Stimulated activated CD4-positive, alpha-beta T cell treated with anti-CD3 and anti-CD28 coated beads, TNF-alpha, amount 100 ng/mL, for 4 hours (primary cell): Measurements from ENCODE around the gene NAT8L.

Source experiments
- DNase-seq, 3 experiments: peaks; one replicate each; pipeline ENCODE4 v3.0.0-alpha.2; 2020; ENCODE audit warnings: low read depth in 3 of 3

The NAT8L gene

DNA sequence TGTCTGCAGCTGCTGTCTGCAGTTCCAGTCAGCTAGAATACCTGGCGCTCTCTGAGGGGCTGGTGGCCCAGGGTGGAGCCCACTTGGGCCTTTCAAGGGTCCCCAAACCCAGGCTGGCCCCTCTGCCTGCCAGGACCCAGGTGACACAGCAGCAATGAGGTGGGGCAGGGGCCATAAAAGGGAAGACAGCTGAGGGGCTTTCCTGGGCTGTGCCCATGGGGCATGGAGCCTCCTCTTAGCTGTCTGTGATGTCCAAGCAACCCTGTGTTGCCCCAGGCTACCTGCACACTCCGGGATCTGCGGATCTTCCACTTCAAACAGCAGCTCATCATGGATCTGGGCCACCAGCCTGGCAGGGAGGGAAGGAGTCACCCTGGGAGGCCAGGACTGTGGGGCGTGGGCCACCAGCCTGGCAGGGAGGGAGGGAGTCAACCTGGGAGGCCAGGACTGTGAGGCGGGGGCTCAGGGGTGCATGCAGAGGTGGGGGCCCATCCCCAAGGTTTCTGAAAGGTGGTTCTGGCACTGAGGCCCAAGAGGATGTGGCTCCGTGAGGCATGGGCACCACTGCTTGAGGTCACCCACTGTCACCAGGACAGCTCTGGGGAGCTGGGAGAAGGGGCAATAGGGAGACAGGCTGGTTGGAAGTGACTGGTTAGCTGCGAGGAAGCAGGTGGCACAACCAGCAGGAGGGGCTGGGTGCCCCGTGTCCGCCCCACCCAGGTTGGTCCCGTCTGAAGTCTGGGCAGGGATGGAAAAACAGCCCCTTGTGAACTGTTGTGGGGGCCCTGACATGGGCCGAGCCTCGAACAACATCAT is 16.3 kb downstream of the NAT8L start:
- DNase-seq, result no peak

DNA sequence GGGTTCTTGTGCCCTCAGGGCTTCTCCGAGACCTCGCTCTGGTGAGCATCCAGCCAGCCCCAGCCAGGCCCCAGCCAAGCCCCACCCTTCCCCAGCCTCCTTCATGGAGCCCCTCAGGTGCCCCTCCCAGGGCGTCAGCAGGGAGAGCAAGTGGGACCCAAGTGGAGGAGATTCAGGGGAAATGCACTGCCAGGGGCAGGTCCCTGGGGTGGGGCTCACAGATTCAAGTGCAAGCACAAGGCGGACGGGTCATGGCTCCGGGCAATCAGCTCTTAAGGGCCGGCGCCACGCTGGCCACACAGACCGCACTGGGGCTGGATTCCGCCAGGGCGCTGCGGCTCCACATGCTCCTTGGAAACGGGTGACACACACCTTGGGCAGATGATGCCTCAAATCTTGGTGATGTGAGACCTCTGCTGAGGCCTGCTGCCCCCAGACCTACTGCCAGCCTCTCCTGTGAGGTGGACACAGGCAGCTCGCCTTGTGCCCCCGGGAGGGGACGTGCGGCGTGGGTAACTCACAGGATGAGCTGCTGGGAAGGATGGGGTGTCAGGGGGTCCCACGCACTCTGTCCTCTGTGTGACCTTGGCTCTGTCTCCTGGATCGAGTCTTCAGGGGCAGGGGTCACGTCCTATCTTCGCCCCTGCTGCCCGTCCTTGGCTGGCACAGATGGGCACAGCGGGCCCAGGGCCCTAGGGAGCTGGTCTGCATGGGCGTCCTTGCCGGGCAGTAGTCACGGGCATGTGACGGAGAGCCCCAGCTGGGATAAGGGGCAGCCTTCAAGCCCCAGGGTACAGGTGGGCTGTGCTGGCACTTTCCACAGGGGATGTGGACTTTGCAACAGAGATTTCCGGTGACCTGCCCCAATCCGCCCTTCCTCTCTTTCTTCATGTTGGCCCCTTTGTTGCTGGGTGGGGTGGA is 17.1 kb downstream of the NAT8L start:
- no peak for DNase-seq

DNA sequence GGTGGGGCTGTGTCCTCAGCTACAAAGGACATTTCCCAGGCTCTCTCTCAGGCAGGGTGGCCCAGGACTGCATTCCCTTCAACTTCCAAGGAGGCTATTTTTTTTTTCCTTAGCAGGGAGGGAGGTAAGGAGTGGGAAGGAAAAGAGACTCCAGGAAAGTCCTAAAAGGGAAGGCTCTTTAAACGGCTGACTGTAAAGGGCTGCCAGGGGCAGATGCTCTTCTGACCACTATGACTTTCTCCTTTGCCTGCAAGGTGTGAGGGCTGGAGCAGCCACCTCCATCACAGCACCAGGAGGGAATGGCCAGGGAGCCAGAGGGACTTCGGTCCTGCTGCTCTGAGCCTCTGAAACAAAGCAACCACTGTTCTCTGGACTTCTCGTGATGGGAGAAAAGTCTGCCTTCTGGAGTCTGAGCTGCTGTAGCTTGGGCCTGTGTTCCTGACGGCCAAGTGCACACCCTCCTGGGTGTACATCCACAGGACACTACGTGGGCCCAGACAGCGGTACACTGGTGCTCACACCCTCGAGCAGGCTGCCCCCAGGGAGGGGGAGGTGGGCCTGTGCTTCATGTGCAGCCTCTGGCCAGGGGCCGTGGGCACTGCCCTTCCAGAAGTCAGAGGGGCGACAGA is 17.9 kb downstream of the NAT8L start:
- no peak for DNase-seq

DNA sequence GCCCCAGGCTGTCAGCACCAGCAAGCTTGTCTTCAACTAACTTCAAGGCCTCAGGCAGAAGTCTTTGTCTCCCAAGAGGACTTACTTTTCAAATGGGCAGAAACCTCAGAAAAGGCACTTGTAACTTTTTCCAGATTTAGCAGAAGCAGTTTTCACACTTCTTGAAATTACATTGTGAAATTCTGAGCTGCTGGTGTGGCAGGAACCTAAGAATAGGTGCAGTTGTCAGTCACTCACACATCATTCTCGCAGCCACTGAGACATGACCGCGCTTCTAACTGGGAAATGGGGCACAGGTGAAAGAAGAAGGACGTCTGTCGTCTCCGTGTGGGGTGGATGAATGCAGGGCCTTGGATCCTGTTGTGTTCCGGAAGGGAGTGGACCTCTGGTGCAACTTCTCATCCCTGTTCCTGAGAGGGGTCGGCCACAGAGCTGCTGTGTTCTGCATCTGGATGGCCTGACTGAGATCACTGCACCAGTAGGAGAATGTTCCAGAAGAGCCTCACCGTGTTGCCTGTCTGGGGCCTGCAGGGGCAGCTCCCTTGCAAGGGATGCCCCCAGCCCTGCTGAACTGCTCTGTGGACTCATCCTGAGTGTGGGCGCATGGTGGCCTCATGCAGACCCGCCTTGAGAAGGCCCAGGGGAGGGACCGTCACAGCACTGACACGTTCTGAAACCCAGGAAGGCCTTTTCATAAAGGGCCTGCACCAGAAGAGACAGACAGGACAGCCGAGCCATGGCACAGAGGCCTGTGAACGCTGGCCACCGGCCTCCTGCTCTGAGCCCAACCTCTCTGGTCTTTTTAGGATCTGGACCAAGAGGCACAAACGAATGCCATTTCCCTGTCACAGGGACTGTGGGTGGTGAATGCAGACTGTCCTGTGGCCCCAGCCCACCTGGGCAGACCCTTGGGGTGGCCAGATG is 18.7 kb downstream of the NAT8L start:
- no peak for DNase-seq

DNA sequence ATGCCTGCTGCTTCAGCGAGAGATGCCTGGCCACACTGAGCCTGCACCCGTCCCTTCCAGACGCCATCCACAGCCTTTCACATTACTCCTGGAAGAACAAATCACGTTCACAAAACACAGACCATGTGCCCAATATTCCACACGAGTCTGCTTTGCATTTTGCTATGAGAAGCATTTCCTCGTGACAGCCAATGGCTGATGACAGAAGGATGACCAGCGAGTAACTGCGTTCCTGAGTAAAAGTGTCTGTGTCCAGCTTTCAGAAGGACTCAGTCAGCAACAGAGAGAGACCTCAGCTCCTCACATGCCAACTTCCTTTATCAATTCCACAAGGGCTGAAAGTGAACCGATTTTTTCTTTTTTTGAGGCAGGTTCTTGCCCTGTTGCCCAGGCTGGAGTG is 19.5 kb downstream of the NAT8L start:
- no peak for DNase-seq

DNA sequence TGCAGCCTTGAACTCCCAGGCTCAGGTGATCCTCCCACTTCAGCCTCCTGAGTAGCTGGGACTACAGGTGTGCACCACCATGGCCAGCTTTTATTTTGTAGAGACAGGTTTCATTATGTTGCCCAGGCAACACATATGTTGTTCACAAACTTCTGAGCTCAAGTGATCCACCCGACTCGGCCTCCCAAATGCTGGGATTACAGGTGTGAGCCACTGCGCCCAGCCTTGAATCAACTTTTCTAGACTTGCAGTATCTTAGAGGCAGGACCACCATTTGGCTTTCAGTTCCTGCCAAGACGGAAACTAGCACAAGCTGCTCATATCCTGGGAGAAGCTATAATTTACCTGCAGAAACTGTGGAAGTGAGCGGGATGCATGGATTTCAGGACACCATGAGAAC is 19.9 kb downstream of the NAT8L start:
- DNase-seq, result no peak

DNA sequence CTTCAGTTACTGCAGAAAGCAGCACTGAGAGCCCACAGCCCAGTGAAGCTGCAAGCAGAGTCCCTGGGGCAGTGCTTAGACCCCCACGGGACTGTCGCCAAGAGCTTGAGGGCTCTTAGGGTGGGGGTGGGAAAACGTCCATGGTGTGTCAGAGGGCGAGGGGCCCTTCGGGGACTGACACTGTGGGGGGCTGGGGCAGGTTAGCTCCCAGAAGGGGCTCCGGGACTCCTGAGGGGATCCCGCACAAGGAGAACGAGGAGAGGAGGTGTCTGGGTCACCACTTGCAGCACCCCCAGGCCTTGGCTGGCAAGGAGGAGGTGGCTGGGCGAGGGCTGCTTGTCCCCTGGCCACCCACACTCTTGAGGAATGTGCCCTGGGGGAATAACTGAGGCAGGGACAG is 20.8 kb downstream of the NAT8L start:
- no peak for DNase-seq

DNA sequence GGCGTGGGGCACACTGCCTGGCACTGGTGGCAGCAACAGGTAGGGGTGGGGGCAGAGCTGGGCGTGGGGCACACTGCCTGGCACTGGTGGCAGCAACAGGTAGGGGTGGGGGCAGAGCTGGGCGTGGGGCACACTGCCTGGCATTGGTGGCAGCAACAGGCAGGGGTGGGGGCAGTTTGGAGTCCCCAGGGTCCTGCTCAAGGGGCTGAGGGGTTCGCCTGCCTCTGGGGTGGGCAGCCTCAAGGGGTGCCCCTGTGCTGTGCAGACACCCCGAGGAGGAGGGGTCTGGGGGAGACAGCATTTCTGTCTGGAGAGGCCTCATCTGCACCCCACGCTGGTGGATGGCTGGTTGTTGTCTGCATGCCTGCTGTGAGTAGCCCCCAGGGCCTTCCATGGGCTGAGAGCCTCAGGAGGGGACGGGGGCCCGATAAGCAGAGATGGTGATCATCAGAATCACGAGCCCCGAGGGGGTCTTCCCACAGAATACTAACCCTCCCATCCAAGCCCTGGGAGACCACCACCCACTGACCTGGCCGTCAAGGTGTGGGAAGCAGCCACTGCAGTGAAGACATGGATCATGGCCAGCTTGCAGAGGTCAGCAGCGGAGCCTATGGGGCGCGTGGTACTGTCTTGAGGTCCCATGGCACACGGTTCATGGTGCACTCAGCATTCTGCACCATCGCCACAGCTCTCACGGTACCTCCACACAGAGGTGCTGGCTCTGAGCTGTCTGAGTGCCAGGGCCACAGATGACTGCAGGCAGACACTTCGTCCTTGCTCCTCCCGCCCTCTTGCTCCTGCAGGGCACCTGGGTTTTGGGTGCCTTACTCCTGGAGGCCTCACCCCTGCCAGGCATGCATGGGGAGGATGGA is 21.5 kb downstream of the NAT8L start:
- no peak for DNase-seq

DNA sequence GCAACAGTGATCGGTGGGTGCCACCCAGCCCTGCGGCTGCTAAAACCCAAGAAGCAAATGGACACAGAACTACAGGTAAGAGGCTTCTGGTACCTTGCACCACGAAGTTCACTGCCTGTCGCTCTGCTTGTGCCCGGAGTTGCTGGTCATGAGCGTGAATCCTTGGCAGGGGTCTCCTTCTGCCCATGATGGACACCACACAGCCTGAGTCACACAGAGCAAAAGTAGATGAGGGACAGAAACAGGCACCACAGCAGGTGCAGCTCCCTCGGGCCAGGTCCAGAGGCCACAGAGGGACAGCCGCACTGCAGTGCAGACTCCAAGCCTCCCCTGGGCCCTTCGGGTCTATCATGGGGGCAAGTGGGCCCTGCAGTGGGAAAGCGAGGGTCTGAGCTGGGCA is 22.4 kb downstream of the NAT8L start:
- DNase-seq, result no peak

DNA sequence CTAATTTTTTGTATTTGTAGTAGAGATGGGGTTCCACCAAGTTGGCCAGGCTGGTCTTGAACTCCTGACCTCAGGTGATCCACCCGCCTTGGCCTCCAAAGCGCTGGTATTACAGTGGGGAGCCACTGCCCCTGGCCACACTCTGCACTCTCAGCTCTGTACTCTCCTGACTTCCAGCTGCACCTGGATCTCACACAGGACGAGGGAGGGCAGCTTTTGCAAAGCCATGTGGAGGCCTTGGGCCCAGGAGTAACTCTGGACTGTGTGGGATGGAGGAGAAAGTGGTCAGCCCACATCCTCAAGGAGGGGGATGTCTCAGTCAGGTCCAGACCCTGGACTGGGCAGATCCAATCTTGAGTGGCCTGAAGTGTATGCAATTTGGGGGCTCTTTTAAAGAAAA is 23.0 kb downstream of the NAT8L start:
- no peak for DNase-seq

DNA sequence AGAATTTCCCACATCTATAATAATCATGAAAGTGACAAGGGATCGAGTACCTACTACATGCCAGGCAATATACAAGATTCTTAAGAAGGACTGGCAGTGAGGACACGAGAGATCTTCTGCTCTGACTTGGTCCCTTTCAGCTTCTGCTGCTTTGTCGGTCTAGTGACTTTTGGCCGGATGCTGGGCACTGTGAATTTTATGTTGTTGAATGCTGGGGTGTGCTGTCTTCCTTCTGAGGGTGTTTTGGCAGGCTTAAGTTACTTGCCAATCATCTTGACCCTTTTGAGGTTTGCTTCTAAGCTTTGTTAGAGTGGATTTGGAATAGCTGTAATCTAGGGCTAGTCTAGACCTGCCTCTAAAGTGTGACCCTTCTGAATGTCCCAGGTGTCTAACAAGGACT is 23.5 kb downstream of the NAT8L start:
- DNase-seq, result no peak

DNA sequence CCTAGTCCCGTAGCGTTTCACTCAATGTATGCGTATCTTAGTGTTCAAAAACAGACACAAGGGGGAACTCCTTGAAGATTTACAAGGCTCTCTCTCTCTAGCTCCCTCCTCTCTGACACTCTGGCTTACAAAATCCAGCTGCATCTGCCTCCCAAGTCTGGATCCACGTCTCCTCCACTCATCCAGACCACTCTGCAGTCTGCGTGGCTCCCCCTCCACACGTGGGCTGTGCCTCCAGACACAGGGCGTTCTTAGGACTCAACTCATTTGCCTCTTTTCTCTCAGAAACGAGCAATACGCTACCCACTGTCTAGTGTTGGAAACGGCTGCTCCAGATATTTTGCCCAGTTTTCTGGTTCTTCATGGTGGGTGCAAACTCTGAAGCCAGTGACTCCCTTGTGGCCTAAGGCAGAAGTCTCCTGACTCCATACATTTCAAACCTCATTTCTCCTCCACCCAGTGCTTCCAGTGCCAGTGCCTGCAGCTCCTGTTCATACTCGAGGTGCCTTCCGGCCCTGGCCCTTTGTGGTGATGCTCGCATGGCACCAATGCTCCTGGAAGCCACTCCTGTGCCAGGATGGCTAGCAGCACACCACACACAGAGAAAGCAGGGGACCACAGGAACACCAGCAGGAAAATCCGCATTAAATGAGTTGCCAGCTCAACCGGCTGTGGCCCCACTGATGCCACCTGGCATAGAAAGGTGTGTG is 24.1 kb downstream of the NAT8L start:
- no peak for DNase-seq

DNA sequence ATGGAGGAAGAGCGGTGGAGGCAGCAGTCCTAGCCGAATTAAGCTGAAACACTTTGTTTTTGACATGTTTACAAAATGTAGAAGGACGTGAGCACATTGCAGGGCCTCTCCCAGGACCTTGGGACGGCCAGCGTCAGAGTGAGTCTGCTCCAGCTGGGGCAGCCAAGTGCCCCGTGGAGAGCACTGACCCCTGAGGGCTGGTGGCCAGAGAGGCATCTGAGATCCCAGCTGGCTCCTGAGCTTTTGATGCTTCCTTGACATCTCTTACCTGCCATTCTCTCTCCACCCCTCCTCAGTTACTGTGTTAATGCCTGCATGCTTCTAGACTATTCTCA is 24.7 kb downstream of the NAT8L start:
- no peak for DNase-seq

DNA sequence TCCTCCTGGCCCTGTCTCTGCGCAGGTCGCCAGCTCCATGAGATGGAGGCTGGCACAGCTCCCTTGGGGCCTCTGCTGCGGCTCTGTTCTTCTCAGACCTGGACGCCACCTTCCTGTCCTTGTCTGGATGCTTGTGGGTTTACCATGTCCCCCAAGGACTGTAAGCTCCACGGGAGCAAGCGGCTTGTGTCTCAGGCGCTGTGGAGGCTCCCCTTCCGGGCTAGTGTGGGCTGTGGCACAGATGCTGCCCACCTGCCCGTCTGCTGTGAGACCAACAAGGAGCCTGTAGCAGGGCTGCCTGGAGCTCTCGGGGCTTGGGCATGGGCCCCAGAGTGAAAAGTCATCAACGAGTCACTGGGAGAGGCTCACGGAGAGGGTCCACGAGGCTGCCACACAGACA is 25.2 kb downstream of the NAT8L start:
- no peak for DNase-seq

DNA sequence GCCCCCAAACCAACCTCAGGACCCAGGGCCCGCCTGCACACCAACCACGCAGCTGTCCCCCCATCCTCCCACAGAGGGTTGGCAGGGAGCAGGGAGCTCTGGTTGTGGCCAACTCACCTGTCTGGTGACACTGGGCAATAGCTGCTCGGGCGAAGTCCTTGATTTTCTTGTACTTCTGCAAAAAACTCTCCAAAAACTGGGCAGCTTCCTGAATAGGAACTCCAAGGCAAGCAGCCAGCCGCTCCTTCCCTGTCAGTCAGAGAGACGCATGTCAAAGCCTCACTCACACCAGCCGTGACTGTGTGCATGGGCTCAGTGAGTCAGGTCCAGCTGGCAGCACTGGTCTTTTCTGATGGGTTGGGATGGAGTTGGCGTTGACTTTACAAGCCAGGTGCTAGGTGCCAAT is 26.4 kb downstream of the NAT8L start:
- DNase-seq, result no peak

DNA sequence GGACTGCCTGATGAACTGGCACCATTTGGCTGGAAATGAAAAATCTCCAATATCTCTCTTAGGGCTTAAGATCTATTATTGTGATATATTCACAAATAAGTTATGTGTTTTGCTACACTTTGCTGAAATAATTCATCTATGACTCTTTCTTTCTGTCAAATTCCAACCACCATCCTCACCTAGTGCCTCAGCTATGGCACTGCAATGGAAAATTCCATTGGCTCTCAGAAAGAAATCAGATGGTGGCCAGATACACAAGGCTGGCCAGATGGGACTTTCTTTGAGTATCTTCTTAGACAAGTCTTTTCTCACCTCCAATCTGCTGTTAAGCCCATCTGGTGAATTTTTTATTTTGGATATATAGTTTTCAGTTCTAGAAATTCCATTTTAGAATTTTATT is 28.0 kb downstream of the NAT8L start:
- no peak for DNase-seq

DNA sequence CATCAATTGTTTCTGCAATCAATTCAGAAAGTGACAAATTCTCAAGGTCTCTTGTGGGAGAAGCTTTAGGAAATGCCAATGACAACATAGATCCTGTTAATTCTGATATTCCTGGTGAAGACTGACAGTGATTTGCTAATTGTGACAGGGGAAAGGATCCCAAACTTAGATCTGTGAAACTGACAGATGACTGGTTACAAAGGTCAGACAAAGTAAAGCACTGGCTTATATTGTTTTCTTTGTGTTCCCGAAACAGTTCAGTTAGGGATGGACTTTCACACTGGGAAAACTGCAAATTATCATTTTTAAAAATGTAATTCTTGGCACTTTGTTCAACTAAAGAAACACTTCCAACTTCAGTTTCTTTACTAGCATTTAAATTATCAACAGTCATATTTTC is 30.1 kb downstream of the NAT8L start:
- DNase-seq, result no peak

DNA sequence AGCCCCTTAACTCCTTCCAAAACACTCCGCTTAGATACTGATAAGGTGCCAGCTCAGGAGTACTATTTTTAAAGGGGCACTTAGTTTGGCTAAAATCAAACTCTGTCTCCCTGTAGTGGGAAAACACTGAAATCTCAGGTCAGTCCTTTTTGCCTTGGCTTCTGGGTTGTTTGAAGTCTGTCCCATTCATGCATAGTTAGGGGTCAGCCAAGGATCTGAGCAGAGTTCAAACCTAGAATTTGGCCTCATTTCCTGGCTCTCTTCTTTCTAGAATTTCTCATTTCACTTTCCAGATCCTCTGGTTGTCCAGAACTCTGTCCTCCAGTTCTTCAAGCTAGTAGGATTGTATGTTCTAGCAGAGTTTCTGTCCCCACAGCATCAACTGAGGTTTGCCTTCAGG is 31.5 kb downstream of the NAT8L start:
- no peak for DNase-seq

DNA sequence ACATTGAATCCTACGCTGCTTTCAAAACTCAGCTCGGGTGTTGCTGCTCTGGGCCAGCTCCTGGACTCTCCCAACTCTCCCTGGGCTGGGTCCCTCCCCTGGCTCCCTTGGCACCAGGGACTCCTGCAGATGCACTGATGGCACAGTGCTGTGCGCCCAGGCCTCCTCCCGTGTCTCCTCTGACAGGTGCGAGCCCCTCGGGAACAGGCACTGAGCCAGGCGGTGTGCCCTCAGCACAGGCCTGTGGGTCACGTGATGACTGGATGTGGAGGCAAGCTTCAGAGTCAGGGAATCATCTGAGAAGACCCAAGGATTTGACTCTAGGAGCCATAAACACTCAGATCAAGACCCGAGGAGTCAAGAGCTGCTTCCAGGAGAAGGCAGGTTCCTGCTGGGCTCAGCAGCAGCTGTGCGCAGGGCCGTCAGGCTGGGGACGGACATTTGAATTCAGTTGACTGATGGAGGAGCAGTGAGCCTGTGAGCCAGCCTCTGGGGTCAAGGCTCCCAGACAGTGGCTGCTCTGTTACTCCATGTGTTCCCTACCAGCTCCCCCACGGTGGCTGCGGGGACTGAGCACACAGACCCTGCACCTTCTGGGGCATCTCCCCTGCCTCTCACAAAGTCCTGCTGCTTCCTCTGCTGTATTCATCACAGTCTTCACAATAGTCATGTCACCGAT is 33.0 kb downstream of the NAT8L start:
- DNase-seq, result no peak
